A549 (cell line): Measurements from ENCODE around the gene NR5A2. TPM values are rescaled to one million over a fixed set of nuclear protein-coding genes. Genes with fewer than 3 reads are reported as not detected.

Experiments
- ATAC-seq, 2 experiments: fragments of 200-7000 bp in 1 of 2; fragments of >200 bp in 1 of 2; cut with Nextera tagmentation in 1 of 2; cut with Tn5 transposase in 1 of 2; 3 replicates each; pipeline versions ENCODE4 v1.8.0 to v1.9.1; 2018 to 2020; ENCODE audit warnings: mild to moderate bottlenecking in 1 of 2, moderate library complexity in 1 of 2
- CTCF ChIA-PET: fragments of 300-600 bp; sonication (Branson Sonifier 250); formaldehyde crosslinking; extraction: SDS; loops from one replicate; lab custom pipeline; 2021; ENCODE audit warnings: antibody characterized with exemption, inconsistent platforms; lab: Yijun Ruan, JAX
- POLR2A ChIA-PET: fragments of 350-600 bp; formaldehyde crosslinking; extraction: SDS; loops from one replicate; lab custom pipeline; 2021; ENCODE audit warnings: antibody characterized with exemption, inconsistent platforms; lab: Yijun Ruan, JAX
- DNase-seq, 2 experiments: peaks; one replicate each; pipeline versions ENCODE4 v3.0.0 to v3.0.0-alpha.2; 2011 to 2016; ENCODE audit warnings: low read depth in 1 of 2, low spot score in 1 of 2
- FAIRE-seq: peaks from 2 replicates; lab custom pipeline; 2011; peaks lifted over from hg19 to GRCh38; lab: Jason Lieb, UNC
- H3K27ac ChIP-seq, 2 experiments: fragments of >200 bp; sonication (Bioruptor Twin); formaldehyde crosslinking; 3 replicates each; pipeline ENCODE4 v1.5.1; 2016 to 2017
- H3K4me1 ChIP-seq: fragments of >200 bp; sonication (Bioruptor Twin); formaldehyde crosslinking; 3 replicates; pipeline ENCODE4 v1.6.1; 2016
- H3K4me2 ChIP-seq: fragments of >200 bp; sonication (Bioruptor Twin); formaldehyde crosslinking; 3 replicates; pipeline ENCODE4 v1.6.1; 2016
- H3K4me3 ChIP-seq: fragments of >200 bp; sonication (Bioruptor Twin); formaldehyde crosslinking; 3 replicates; pipeline ENCODE4 v1.5.1; 2016
- H3K9me3 ChIP-seq: fragments of >200 bp; sonication (Bioruptor Twin); formaldehyde crosslinking; 3 replicates; pipeline ENCODE4 v1.6.1; 2016
- CBX2 ChIP-seq: fragments of 200-600 bp; sonication (generic); IDR thresholded peaks from 2 replicates; pipeline ENCODE4 v1.6.1; 2016; ENCODE audit warnings: low read depth, mild to moderate bottlenecking, borderline replicate concordance
- CHD2 ChIP-seq: fragments of 150-350 bp; IDR thresholded peaks from 2 replicates; pipeline ENCODE4 v1.6.1; 2014; ENCODE audit warnings: low read length; ENCODE audit not compliant: partially characterized antibody
- CHD4 ChIP-seq: fragments of 200-600 bp; sonication (generic); IDR thresholded peaks from 2 replicates; pipeline ENCODE4 v1.6.1; 2016; ENCODE audit warnings: antibody characterized with exemption, mild to moderate bottlenecking, borderline replicate concordance
- ESRRA ChIP-seq: fragments of 150-350 bp; IDR thresholded peaks from 2 replicates; pipeline ENCODE4 v1.6.1; 2014; ENCODE audit warnings: mild to moderate bottlenecking, low read length, borderline replicate concordance
- FOSB ChIP-seq: fragments of 250-450 bp; sonication (Bioruptor Pico); IDR thresholded peaks from 2 replicates; pipeline ENCODE4 v1.5.0; 2020; ENCODE audit warnings: mild to moderate bottlenecking, moderate library complexity
- FOSL2 ChIP-seq, 2 experiments: fragments of 450-650 bp in 1 of 2; fragments of >200 bp in 1 of 2; sonication (Bioruptor Twin) in 1 of 2; formaldehyde crosslinking; IDR thresholded peaks; 2 replicates each; pipeline versions ENCODE4 v1.5.0 to v1.6.1; 2016 to 2020; ENCODE audit warnings: mild to moderate bottlenecking in 1 of 2, moderate library complexity in 1 of 2
- HOXA7 ChIP-seq: fragments of 250-450 bp; sonication (Bioruptor Pico); IDR thresholded peaks from 2 replicates; pipeline ENCODE4 v1.5.0; 2020; ENCODE audit warnings: mild to moderate bottlenecking, moderate library complexity
- HOXB13 ChIP-seq: fragments of 250-450 bp; sonication (Bioruptor Pico); IDR thresholded peaks from 2 replicates; pipeline ENCODE4 v1.5.0; 2020; ENCODE audit warnings: low read depth, mild to moderate bottlenecking, moderate library complexity
- JUNB ChIP-seq: fragments of >200 bp; sonication (Bioruptor Twin); formaldehyde crosslinking; IDR thresholded peaks from 2 replicates; pipeline ENCODE4 v1.6.1; 2016
- KDM5A ChIP-seq: fragments of 200-600 bp; sonication (generic); IDR thresholded peaks from 2 replicates; pipeline ENCODE4 v1.6.1; 2016; ENCODE audit warnings: antibody characterized with exemption, mild to moderate bottlenecking
- MAZ ChIP-seq: fragments of 150-350 bp; IDR thresholded peaks from 2 replicates; pipeline ENCODE4 v1.6.1; 2014; ENCODE audit warnings: antibody characterized with exemption, low read depth, low read length, borderline replicate concordance
- PHF8 ChIP-seq: fragments of 200-600 bp; sonication (generic); IDR thresholded peaks from 2 replicates; pipeline ENCODE4 v1.6.1; 2016; ENCODE audit warnings: low read depth, mild to moderate bottlenecking, antibody characterized with exemption, moderate library complexity, borderline replicate concordance
- POLR2A ChIP-seq: IDR thresholded peaks from 2 replicates; pipeline ENCODE4 v1.6.1; 2012; ENCODE audit warnings: mild to moderate bottlenecking, low read length
- POLR2AphosphoS2 ChIP-seq: conservative IDR thresholded peaks from 2 replicates; pipeline ENCODE4 v1.6.1; 2012; ENCODE audit warnings: low read length, improper control_type of control experiment, inconsistent platforms
- RAD21 ChIP-seq, 2 experiments: fragments of >200 bp in 1 of 2; sonication (Bioruptor Twin) in 1 of 2; formaldehyde crosslinking in 1 of 2; IDR thresholded peaks in 1 of 2; conservative IDR thresholded peaks in 1 of 2; 2 replicates in 1 of 2; 3 replicates in 1 of 2; pipeline ENCODE4 v1.6.1; 2012 to 2018; ENCODE audit warnings: inconsistent platforms in 1 of 2
- SMC3 ChIP-seq: fragments of >200 bp; sonication (Bioruptor Twin); formaldehyde crosslinking; IDR thresholded peaks from 3 replicates; pipeline ENCODE4 v1.6.1; 2018; ENCODE audit warnings: inconsistent platforms
- TP53 ChIP-seq: fragments of 250-450 bp; sonication (Bioruptor Pico); IDR thresholded peaks from 2 replicates; pipeline ENCODE4 v1.5.0; 2021; ENCODE audit warnings: mild to moderate bottlenecking, moderate library complexity
- ZNF302 ChIP-seq: fragments of 250-450 bp; sonication (Bioruptor Pico); IDR thresholded peaks from 2 replicates; pipeline ENCODE4 v1.9.0; 2021; ENCODE audit warnings: inconsistent platforms, mild to moderate bottlenecking, moderate library complexity
- WGBS: methylation state at CpG from one replicate; pipeline ENCODE4 v1.1.6; 2017; ENCODE audit errors: missing lambda C conversion rate; 5-methylcytosine and 5-hydroxymethylcytosine counted together
- polyA plus RNA-seq, 4 experiments: library from polyadenylated mRNA; depleted of rRNA in 3 of 4; stranded (reverse); fragments of >200 nt; fragmentation: RNase III in 1 of 4; extraction: RNeasy Plus Mini Kit Qiagen cat#74134 plus additional on column Dnase treatment in 1 of 4; gene quantifications; 2 replicates in 3 of 4; 3 replicates in 1 of 4; pipeline ENCODE4 v1.2.3, GENCODE V29; 2011 to 2017
- TF ChIP-seq, protein P1 (sequence below): IDR thresholded peaks from 2 replicates; pipeline ENCODE4 v1.6.1; 2012; ENCODE audit warnings: low read depth, borderline replicate concordance
- TF ChIP-seq, protein P2 (sequence below): fragments of 450-650 bp; IDR thresholded peaks from 2 replicates; pipeline ENCODE4 v1.6.1; 2014; ENCODE audit warnings: antibody characterized with exemption
- TF ChIP-seq, protein P3 (sequence below): IDR thresholded peaks from 2 replicates; pipeline ENCODE4 v1.6.1; 2012
- TF ChIP-seq, protein P4 (sequence below): fragments of >200 bp; sonication (Bioruptor Twin); formaldehyde crosslinking; IDR thresholded peaks from 2 replicates; pipeline ENCODE4 v1.6.1; 2016
- TF ChIP-seq, protein P5 (sequence below): fragments of 150-350 bp; IDR thresholded peaks from 2 replicates; pipeline ENCODE4 v1.6.1; 2014; ENCODE audit warnings: low read depth, mild to moderate bottlenecking, low read length
- TF ChIP-seq, protein P6 (sequence below): fragments of >200 bp; sonication (Bioruptor Twin); formaldehyde crosslinking; IDR thresholded peaks from 3 replicates; pipeline ENCODE4 v1.5.1; 2016

The NR5A2 gene
- polyA plus RNA-seq, 2 of the 4 experiments (the other 2 are of a cell fraction) = 12.0 to 24.1 TPM

DNA sequence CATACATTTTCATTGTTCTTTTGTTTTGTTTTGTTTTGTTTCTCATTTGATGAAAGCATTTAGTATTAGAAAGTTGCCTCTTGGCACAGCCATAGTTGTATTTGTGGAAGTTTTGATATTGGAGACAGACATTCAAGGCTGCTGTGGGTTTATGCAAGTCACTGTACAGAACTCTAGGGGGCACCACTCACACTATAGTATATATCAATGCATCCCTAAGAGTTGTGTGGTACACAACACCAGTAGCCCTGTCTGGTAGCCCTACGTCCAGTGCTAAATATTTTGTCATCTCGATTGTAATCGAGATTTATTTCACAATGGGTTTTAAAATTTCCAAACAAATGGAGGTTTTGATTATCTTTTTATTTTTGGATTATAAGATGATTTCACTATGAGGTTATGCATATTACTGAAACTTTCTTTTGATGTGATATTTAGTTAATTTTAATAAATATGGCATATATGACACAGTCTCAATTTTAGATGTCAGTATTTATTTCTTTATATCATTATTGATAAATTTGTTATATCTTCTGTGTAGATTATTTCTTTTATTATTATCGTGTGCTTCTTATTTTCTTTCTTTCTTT is 112.2 kb downstream of the NR5A2 start (continued):
- TF ChIP-seq ESRRA (no peak), RAD21 (conservative IDR thresholded peaks at IDR 0.05 in 1 of 2, IDR thresholded peaks at IDR 0.05 in 1 of 2) (peak; percentile 70)

DNA sequence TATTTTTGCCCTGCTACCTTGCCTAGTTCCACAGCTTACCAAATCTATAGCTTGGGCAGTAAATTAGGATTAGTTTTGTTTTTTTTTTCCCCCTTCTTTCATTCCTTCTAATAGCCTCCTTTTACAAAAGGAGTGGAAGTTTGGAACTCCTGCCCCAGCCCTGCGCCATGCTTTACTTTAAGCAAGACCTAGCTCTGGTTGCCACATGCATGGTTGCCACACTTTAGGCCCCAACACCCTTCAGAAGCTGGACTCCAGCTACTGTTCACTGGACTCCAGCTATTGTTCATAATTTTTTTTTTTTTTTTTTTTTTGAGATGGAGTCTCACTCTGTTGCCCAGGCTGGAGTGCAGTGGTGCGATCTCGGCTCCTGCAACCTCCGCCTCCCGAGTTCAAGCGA is 115.8 kb downstream of the NR5A2 start:
- no peaks in the 10 kb centered on the region for H3K9me3 ChIP-seq
- no peak for FAIRE-seq
- H3K4me2 ChIP-seq = no peak overlapping the region
- ChIA-PET POLR2A (no interaction called here), CTCF (interaction anchor here (0.6 to 1.5 kb wide), 4 partner anchors 15 to 182 kb away, joined by 3 read pairs; no protein-coding TSS in a partner anchor)
- no peak overlapping the region for H3K4me3 ChIP-seq
- H3K4me1 ChIP-seq = no peaks in the 10 kb centered on the region
- TF ChIP-seq CHD4 = no peak
- no peak for TF ChIP-seq CBX2
- TF ChIP-seq HOXA7 (CRISPR knock-in tag) = no peak
- TF ChIP-seq MAZ = no peak
- TF ChIP-seq, protein P1, sequence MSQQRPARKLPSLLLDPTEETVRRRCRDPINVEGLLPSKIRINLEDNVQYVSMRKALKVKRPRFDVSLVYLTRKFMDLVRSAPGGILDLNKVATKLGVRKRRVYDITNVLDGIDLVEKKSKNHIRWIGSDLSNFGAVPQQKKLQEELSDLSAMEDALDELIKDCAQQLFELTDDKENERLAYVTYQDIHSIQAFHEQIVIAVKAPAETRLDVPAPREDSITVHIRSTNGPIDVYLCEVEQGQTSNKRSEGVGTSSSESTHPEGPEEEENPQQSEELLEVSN = no peak
- TF ChIP-seq POLR2A = no peak
- no peak for TF ChIP-seq JUNB
- TF ChIP-seq, protein P2, sequence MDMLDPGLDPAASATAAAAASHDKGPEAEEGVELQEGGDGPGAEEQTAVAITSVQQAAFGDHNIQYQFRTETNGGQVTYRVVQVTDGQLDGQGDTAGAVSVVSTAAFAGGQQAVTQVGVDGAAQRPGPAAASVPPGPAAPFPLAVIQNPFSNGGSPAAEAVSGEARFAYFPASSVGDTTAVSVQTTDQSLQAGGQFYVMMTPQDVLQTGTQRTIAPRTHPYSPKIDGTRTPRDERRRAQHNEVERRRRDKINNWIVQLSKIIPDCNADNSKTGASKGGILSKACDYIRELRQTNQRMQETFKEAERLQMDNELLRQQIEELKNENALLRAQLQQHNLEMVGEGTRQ = no peak
- TF ChIP-seq SMC3 = no peak
- no peak for TF ChIP-seq KDM5A
- no peak for TF ChIP-seq ZNF302 (CRISPR knock-in tag)
- TF ChIP-seq PHF8 = no peak
- TF ChIP-seq, protein P3, sequence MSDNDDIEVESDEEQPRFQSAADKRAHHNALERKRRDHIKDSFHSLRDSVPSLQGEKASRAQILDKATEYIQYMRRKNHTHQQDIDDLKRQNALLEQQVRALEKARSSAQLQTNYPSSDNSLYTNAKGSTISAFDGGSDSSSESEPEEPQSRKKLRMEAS = no peak
- no peak for TF ChIP-seq CHD2
- TF ChIP-seq TP53 (CRISPR knock-in tag) = no peak
- no peak for TF ChIP-seq RAD21 (conservative IDR thresholded peaks at IDR 0.05 in 1 of 2, IDR thresholded peaks at IDR 0.05 in 1 of 2)
- TF ChIP-seq, protein P4, sequence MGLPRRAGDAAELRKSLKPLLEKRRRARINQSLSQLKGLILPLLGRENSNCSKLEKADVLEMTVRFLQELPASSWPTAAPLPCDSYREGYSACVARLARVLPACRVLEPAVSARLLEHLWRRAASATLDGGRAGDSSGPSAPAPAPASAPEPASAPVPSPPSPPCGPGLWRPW = no peak
- TF ChIP-seq HOXB13 (CRISPR knock-in tag) = no peak
- no peak for TF ChIP-seq FOSB (CRISPR knock-in tag)
- TF ChIP-seq, all 56 proteins: peak for 0
- WGBS = 77% methylated on average over 6 of the region's 6 CpGs
- DNase-seq (no peak), ATAC-seq (no peak)
- H3K27ac ChIP-seq = 0 out of 6 replicates have a peak overlapping the region, but pooled peaks of 1 of the 2 experiments have one; percentile 43

DNA sequence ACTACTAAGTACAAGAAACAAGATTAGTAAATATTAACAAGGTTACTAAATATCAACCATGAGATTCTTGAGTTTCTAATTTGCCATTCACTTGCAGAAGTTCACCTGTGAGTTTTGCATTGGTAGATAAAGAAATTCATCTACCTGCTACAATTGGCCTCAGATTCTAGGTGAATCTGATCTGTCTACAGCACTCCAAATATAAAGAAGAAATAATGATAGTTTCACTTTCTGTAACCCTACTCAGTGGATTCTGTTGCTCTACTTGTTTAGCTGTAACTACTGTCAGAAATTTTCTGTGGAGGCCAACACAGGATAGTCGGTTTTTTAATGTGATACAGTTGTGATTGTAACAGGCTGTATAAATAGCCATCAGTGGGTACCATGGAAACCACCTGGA is 118.6 kb downstream of the NR5A2 start:
- CTCF ChIA-PET = interaction anchor here (0.6 to 1.5 kb wide), 3 partner anchors 16 to 461 kb away, joined by 3 to 4 read pairs (median 3); no protein-coding TSS in a partner anchor
- WGBS = 44% methylated on average over 1 of the region's 1 CpG
- Histone ChIP-seq H3K27ac (no peak overlapping the region), H3K4me2 (no peak overlapping the region), H3K4me3 (no peak overlapping the region), H3K4me1 (peaks cover 16% of the 10 kb centered on the region), H3K9me3 (no peaks in the 10 kb centered on the region)
- no peak for FAIRE-seq
- TF ChIP-seq FOSL2 (IDR thresholded peaks at IDR 0.05) (no peak), FOSL2 (CRISPR knock-in tag; IDR thresholded peaks at IDR 0.05) (no peak), RAD21 (conservative IDR thresholded peaks at IDR 0.05 in 1 of 2, IDR thresholded peaks at IDR 0.05 in 1 of 2) (no peak), POLR2AphosphoS2 (no peak)
- TF ChIP-seq, protein P5, sequence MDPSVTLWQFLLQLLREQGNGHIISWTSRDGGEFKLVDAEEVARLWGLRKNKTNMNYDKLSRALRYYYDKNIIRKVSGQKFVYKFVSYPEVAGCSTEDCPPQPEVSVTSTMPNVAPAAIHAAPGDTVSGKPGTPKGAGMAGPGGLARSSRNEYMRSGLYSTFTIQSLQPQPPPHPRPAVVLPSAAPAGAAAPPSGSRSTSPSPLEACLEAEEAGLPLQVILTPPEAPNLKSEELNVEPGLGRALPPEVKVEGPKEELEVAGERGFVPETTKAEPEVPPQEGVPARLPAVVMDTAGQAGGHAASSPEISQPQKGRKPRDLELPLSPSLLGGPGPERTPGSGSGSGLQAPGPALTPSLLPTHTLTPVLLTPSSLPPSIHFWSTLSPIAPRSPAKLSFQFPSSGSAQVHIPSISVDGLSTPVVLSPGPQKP = no peak
- TF ChIP-seq, protein P6, sequence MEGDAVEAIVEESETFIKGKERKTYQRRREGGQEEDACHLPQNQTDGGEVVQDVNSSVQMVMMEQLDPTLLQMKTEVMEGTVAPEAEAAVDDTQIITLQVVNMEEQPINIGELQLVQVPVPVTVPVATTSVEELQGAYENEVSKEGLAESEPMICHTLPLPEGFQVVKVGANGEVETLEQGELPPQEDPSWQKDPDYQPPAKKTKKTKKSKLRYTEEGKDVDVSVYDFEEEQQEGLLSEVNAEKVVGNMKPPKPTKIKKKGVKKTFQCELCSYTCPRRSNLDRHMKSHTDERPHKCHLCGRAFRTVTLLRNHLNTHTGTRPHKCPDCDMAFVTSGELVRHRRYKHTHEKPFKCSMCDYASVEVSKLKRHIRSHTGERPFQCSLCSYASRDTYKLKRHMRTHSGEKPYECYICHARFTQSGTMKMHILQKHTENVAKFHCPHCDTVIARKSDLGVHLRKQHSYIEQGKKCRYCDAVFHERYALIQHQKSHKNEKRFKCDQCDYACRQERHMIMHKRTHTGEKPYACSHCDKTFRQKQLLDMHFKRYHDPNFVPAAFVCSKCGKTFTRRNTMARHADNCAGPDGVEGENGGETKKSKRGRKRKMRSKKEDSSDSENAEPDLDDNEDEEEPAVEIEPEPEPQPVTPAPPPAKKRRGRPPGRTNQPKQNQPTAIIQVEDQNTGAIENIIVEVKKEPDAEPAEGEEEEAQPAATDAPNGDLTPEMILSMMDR = no peak
- ATAC-seq = no peak
- no peak for DNase-seq
- POLR2A ChIA-PET = no interaction called here
